Tibial nerve (tissue), 4 donors: Measurements from ENCODE around the gene GPR33. TPM values are rescaled to one million over a fixed set of nuclear protein-coding genes. Genes with fewer than 3 reads are reported as not detected.

ENCODE experiments used
- DNase-seq, 2 donors: peaks; one replicate each; pipeline ENCODE4 v3.0.0-alpha.2; 2019; ENCODE audit warnings: low spot score in 2 of 2
- H3K27ac ChIP-seq, 4 donors: fragments of 200-600 bp; sonication (generic) in 3 of 4; one replicate each; pipeline ENCODE4 v1.5.1; 2017 to 2019; ENCODE audit warnings: mild to moderate bottlenecking in 1 of 4
- H3K27me3 ChIP-seq, 2 donors: fragments of 200-600 bp; sonication (generic) in 1 of 2; one replicate each; pipeline versions ENCODE4 v1.5.1 to v1.6.0; 2017 to 2019
- H3K36me3 ChIP-seq, 3 donors: fragments of 200-600 bp; sonication (generic); one replicate each; pipeline ENCODE4 v1.5.1; 2018 to 2019
- H3K4me1 ChIP-seq, 4 donors: fragments of 200-600 bp; sonication (generic) in 3 of 4; one replicate each; pipeline ENCODE4 v1.5.1; 2017 to 2019
- H3K4me3 ChIP-seq, 4 donors: fragments of 200-600 bp; sonication (generic) in 3 of 4; one replicate each; pipeline ENCODE4 v1.5.1; 2017 to 2019; ENCODE audit warnings: mild to moderate bottlenecking in 1 of 4, moderate library complexity in 1 of 4
- H3K9me3 ChIP-seq, 4 donors: fragments of 200-600 bp; sonication (generic) in 3 of 4; one replicate each; pipeline ENCODE4 v1.5.1; 2017 to 2019
- CTCF ChIP-seq, 5 experiments: fragments of 200-600 bp in 3 of 5; fragments of 450-650 bp in 2 of 5; sonication (generic) in 3 of 5; IDR thresholded peaks; one replicate each; pipeline ENCODE4 v1.5.1; 2016 to 2019; ENCODE audit warnings: antibody characterized with exemption in 5 of 5, mild to moderate bottlenecking in 3 of 5, moderate library complexity in 2 of 5
- EP300 ChIP-seq, 2 donors: sonication (generic); formaldehyde crosslinking; IDR thresholded peaks; one replicate each; pipeline ENCODE4 v1.6.1; 2017; ENCODE audit warnings: antibody characterized with exemption in 2 of 2, mild to moderate bottlenecking in 1 of 2
- POLR2A ChIP-seq, 2 donors: fragments of 450-650 bp; IDR thresholded peaks; one replicate each; pipeline ENCODE4 v1.6.1; 2017; ENCODE audit warnings: antibody characterized with exemption in 2 of 2, mild to moderate bottlenecking in 2 of 2, moderate library complexity in 2 of 2
- WGBS, 2 donors: methylation state at CpG; one replicate each; pipeline ENCODE4 v1.1.5; 2018; 5-methylcytosine and 5-hydroxymethylcytosine counted together
- total RNA-seq, 4 donors: library from RNA; depleted of rRNA; stranded (reverse); fragments of >200 nt; gene quantifications; one replicate each; pipeline ENCODE4 v1.1.0, GENCODE V29; 2016

The GPR33 gene
- total RNA-seq, 4 donors from 2014 or later, result not detected

DNA sequence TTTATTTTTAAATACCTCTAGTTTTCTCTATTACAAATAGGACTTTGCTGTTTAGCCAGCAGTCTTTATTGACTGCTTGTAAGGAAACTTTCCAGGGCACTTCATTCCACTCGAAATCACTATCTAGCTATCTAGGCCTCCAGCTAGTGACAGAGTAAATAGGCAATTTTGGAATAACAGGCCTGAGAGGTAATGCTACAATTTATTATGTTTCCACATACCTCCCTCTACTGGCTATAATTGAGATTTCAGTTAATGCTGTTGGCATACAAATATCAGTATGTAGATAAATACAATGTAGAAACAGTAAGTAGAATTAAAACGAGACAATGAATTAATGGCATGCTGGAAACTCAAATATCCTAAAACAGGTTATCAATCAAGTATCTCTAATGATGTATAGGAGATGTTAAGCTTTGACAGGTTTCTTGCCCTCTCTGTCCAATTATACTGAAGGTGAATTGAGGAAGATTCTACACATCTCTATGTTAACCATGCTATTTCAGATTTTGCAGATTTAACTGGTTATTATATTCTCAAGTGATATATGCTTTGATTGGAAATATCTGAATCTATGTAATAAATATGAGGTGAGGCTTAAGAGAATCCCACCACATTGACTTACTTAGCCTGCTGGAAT, 37.7 kb downstream of the GPR33 start:
- no peak overlapping the region for H3K4me3 ChIP-seq
- no peaks in the 10 kb centered on the region for H3K9me3 ChIP-seq
- no peaks in the 10 kb centered on the region for H3K27me3 ChIP-seq
- peak overlapping the region in 1 of 4 donors; percentile 10 for H3K27ac ChIP-seq
- H3K36me3 ChIP-seq, result peaks cover 0 to 59% (median 0%) of the 10 kb centered on the region in 3 donors
- DNase-seq, result no peak
- WGBS, 2 donors, result 24 to 37% methylated on average over 2 of the region's 2 CpGs
- TF ChIP-seq CTCF (IDR thresholded peaks at IDR 0.05) (peak; percentile 39 to 59 (median 48)), POLR2A (IDR thresholded peaks at IDR 0.05) (no peak)
- peaks cover 0 to 30% (median 0%) of the 10 kb centered on the region in 4 donors for H3K4me1 ChIP-seq

GRCh38 chr14:31449136-31449535, 38.7 kb downstream of the GPR33 start:
- 76 to 80% methylated on average over 8 of the region's 8 CpGs for WGBS, 2 donors

DNA sequence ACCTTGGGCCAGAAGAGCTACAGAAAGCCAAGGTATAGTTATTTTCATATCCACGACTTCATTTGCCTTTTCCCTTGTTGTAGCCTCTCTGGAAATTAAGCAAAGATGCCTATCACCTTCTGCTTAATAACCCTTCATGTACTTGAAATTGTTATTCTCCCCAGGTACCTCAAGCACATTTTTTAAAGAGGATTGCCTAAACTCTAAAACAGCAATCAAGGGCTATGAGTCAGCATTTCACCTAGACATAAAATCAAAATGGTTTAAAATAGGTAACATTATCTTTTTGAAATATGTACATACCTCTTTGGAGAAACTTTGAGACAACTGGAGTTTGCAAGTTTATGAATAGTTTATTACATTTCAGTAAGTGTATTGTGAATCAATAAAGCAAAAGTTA, 42.1 kb downstream of the GPR33 start:
- Histone ChIP-seq H3K4me3 (no peak overlapping the region), H3K27me3 (no peaks in the 10 kb centered on the region), H3K4me1 (peaks cover 0 to 28% (median 6%) of the 10 kb centered on the region in 4 donors), H3K36me3 (peaks cover 0 to 38% (median 0%) of the 10 kb centered on the region in 3 donors), H3K27ac (no peak overlapping the region), H3K9me3 (no peaks in the 10 kb centered on the region)
- TF ChIP-seq CTCF (IDR thresholded peaks at IDR 0.05) (no peak), POLR2A (IDR thresholded peaks at IDR 0.05) (no peak), EP300 (IDR thresholded peaks at IDR 0.05) (no peak)
- whole genome bisulfite sequencing, 2 donors, result 97 to 100% methylated on average over 1 of the region's 1 CpG
- no peak for DNase-seq

More at GRCh38 chr14:31449136-31449535, 38.7 kb downstream of the GPR33 start:
- no peak for DNase-seq
- Histone ChIP-seq H3K4me3 (no peak overlapping the region), H3K27me3 (no peaks in the 10 kb centered on the region), H3K9me3 (no peaks in the 10 kb centered on the region), H3K4me1 (peaks cover 0 to 21% (median 0%) of the 10 kb centered on the region in 4 donors), H3K27ac (no peak overlapping the region), H3K36me3 (peaks cover 0 to 61% (median 0%) of the 10 kb centered on the region in 3 donors)
- TF ChIP-seq EP300 (IDR thresholded peaks at IDR 0.05) (no peak), POLR2A (IDR thresholded peaks at IDR 0.05) (no peak), CTCF (IDR thresholded peaks at IDR 0.05) (no peak)

GRCh38 chr14:31442284-31442683, 45.6 kb downstream of the GPR33 start:
- Histone ChIP-seq H3K27me3 (no peaks in the 10 kb centered on the region), H3K4me3 (no peak overlapping the region), H3K27ac (peak overlapping the region in 2 of 4 donors; percentile 60 to 68), H3K36me3 (peaks cover 0 to 19% (median 0%) of the 10 kb centered on the region in 3 donors), H3K4me1 (peaks cover 0 to 18% (median 6%) of the 10 kb centered on the region in 4 donors), H3K9me3 (no peaks in the 10 kb centered on the region)
- DNase-seq, result no peak
- TF ChIP-seq EP300 (IDR thresholded peaks at IDR 0.05) (no peak), CTCF (IDR thresholded peaks at IDR 0.05) (no peak), POLR2A (IDR thresholded peaks at IDR 0.05) (no peak)
- WGBS, 2 donors, result 76 to 83% methylated on average over 6 of the region's 6 CpGs

GRCh38 chr14:31441273-31442111, 46.3 kb downstream of the GPR33 start:
- peak overlapping the region in 2 of 4 donors; percentile 60 to 68 for H3K27ac ChIP-seq
- 67 to 75% methylated on average over 7 of the region's 7 CpGs for WGBS, 2 donors
- H3K4me3 ChIP-seq, result no peak overlapping the region
- DNase-seq, result no peak
- peaks cover 0 to 13% (median 0%) of the 10 kb centered on the region in 3 donors for H3K36me3 ChIP-seq
- TF ChIP-seq EP300 (IDR thresholded peaks at IDR 0.05) (no peak), CTCF (IDR thresholded peaks at IDR 0.05) (no peak), POLR2A (IDR thresholded peaks at IDR 0.05) (no peak)
- no peaks in the 10 kb centered on the region for H3K9me3 ChIP-seq
- H3K4me1 ChIP-seq, result peaks cover 0 to 18% (median 6%) of the 10 kb centered on the region in 4 donors
- no peaks in the 10 kb centered on the region for H3K27me3 ChIP-seq
